H1 (cell line): Measurements from ENCODE around the gene OAT. TPM values are rescaled to one million over a fixed set of nuclear protein-coding genes. Genes with fewer than 3 reads are reported as not detected.

Experiments used
- CTCF ChIA-PET: fragments of 300-600 bp; sonication (Branson Sonifier 250); formaldehyde crosslinking; loops from one replicate; lab custom pipeline; 2021; ENCODE audit not compliant: partially characterized antibody; lab: Charles Lee
- POLR2A ChIA-PET: fragments of 300-600 bp; sonication (Branson Sonifier 250); formaldehyde crosslinking; loops from one replicate; lab custom pipeline; 2021; ENCODE audit warnings: inconsistent platforms; ENCODE audit not compliant: partially characterized antibody; lab: Charles Lee
- DNase-seq, 2 experiments: peaks; one replicate each; pipeline versions ENCODE4 v3.0.0 to v3.0.0-alpha.2; 2010 to 2022; ENCODE audit warnings: low spot score in 2 of 2, low read depth in 1 of 2, mixed read lengths in 1 of 2
- FAIRE-seq: peaks from 2 replicates; lab custom pipeline; 2011; peaks lifted over from hg19 to GRCh38; lab: Jason Lieb, UNC
- H2AFZ ChIP-seq: 2 replicates; pipeline ENCODE4 v1.8.1; 2012; ENCODE audit warnings: low read length, inconsistent platforms
- H2AK5ac ChIP-seq: 2 replicates; pipeline ENCODE4 v1.6.1; 2013; ENCODE audit warnings: low read depth, low read length
- H2BK120ac ChIP-seq: replicated peaks from 2 replicates; pipeline ENCODE3; 2013; ENCODE audit warnings: low read depth, low read length, inconsistent platforms
- H2BK12ac ChIP-seq: 2 replicates; pipeline ENCODE4 v1.6.1; 2013; ENCODE audit warnings: low read depth, low read length
- H2BK15ac ChIP-seq: 2 replicates; pipeline ENCODE4 v1.6.1; 2013; ENCODE audit warnings: low read length
- H2BK20ac ChIP-seq: 2 replicates; pipeline ENCODE4 v1.6.1; 2013; ENCODE audit warnings: low read length
- H2BK5ac ChIP-seq: 2 replicates; pipeline ENCODE4 v1.6.1; 2013; ENCODE audit warnings: low read depth, low read length
- H3K14ac ChIP-seq: 2 replicates; pipeline ENCODE4 v1.6.1; 2013; ENCODE audit warnings: inconsistent platforms; ENCODE audit not compliant: insufficient read length
- H3K18ac ChIP-seq: 2 replicates; pipeline ENCODE4 v1.6.1; 2013; ENCODE audit warnings: low read length; ENCODE audit errors: extremely low read depth
- H3K23ac ChIP-seq: 2 replicates; pipeline ENCODE4 v1.6.1; 2013; ENCODE audit warnings: inconsistent platforms; ENCODE audit not compliant: insufficient read length
- H3K23me2 ChIP-seq: 2 replicates; pipeline ENCODE4 v1.6.1; 2013; ENCODE audit warnings: low read depth, low read length
- H3K27ac ChIP-seq: 2 replicates; pipeline ENCODE4 v1.6.1; 2011; ENCODE audit warnings: low read depth, low read length, inconsistent platforms
- H3K27me3 ChIP-seq, 4 experiments: replicated peaks in 1 of 4; 1 replicate in 1 of 4; 2 replicates in 3 of 4; pipeline versions ENCODE4 v1.6.1 to v1.8.1; 2011 to 2013; ENCODE audit warnings: low read length in 3 of 4, mild to moderate bottlenecking in 3 of 4, inconsistent platforms in 2 of 4, mixed read lengths in 2 of 4, moderate library complexity in 1 of 4; ENCODE audit not compliant: control insufficient read depth in 3 of 4, insufficient read depth in 3 of 4; ENCODE audit errors: extremely low read depth in 1 of 4
- H3K36me3 ChIP-seq, 4 experiments: 2 replicates each; pipeline versions ENCODE4 v1.6.1 to v1.8.1; 2011 to 2013; ENCODE audit warnings: mild to moderate bottlenecking in 4 of 4, low read length in 3 of 4, moderate library complexity in 2 of 4, control low read depth in 1 of 4, inconsistent platforms in 1 of 4; ENCODE audit not compliant: insufficient read depth in 4 of 4, control insufficient read depth in 2 of 4
- H3K4ac ChIP-seq: replicated peaks from 2 replicates; pipeline ENCODE3; 2013; ENCODE audit warnings: low read length, low read depth, mixed read lengths, inconsistent platforms; ENCODE audit not compliant: insufficient read length
- H3K4me1 ChIP-seq, 4 experiments: replicated peaks in 1 of 4; 1 replicate in 1 of 4; 2 replicates in 3 of 4; pipeline versions ENCODE4 v1.6.1 to v1.8.1; 2011 to 2013; ENCODE audit warnings: low read length in 3 of 4, inconsistent platforms in 2 of 4, mixed read lengths in 1 of 4; ENCODE audit not compliant: insufficient read depth in 4 of 4, control insufficient read depth in 3 of 4
- H3K4me2 ChIP-seq, 2 experiments: 2 replicates each; pipeline versions ENCODE4 v1.6.1 to v1.8.1; 2011 to 2013; ENCODE audit warnings: low read depth in 2 of 2, low read length in 2 of 2, control low read depth in 1 of 2, inconsistent platforms in 1 of 2, mild to moderate bottlenecking in 1 of 2; ENCODE audit not compliant: insufficient read depth in 1 of 2
- H3K4me3 ChIP-seq, 4 experiments: fragments of 200-600, 300-600 bp in 1 of 4; sonication (generic), shearing (Covaris generic), sonication (Bioruptor Twin) in 1 of 4; 2 replicates each; pipeline versions ENCODE4 v1.5.1 to v1.8.1; 2011 to 2016; ENCODE audit warnings: low read length in 4 of 4, low read depth in 3 of 4, control low read depth in 2 of 4, inconsistent platforms in 2 of 4, mild to moderate bottlenecking in 2 of 4, mixed read lengths in 1 of 4, moderate library complexity in 1 of 4; ENCODE audit not compliant: insufficient read depth in 2 of 4; ENCODE audit errors: extremely low read depth in 1 of 4
- H3K56ac ChIP-seq: replicated peaks from 2 replicates; pipeline ENCODE3; 2013; ENCODE audit warnings: low read depth, mild to moderate bottlenecking, mixed read lengths, low read length, inconsistent platforms; ENCODE audit not compliant: insufficient read length
- H3K79me1 ChIP-seq: 2 replicates; pipeline ENCODE4 v1.6.1; 2013; ENCODE audit warnings: low read depth, low read length, control low read depth
- H3K79me2 ChIP-seq, 2 experiments: 2 replicates each; pipeline versions ENCODE4 v1.6.1 to v1.8.1; 2012 to 2013; ENCODE audit warnings: low read length in 2 of 2, mild to moderate bottlenecking in 2 of 2, inconsistent platforms in 1 of 2; ENCODE audit not compliant: insufficient read depth in 2 of 2, control insufficient read depth in 1 of 2
- H3K9ac ChIP-seq, 4 experiments: replicated peaks in 1 of 4; 1 replicate in 1 of 4; 2 replicates in 3 of 4; pipeline versions ENCODE4 v1.6.1 to v1.8.1; 2011 to 2013; ENCODE audit warnings: low read depth in 3 of 4, low read length in 3 of 4, control low read depth in 2 of 4, mild to moderate bottlenecking in 2 of 4, moderate library complexity in 2 of 4, inconsistent platforms in 1 of 4; ENCODE audit errors: extremely low read depth in 1 of 4
- H3K9me3 ChIP-seq, 2 experiments: 2 replicates each; pipeline versions ENCODE4 v1.6.1 to v1.8.1; 2012 to 2013; ENCODE audit warnings: mild to moderate bottlenecking in 2 of 2, moderate library complexity in 2 of 2, control low read depth in 1 of 2, inconsistent platforms in 1 of 2, low read depth in 1 of 2, low read length in 1 of 2, mixed read lengths in 1 of 2; ENCODE audit not compliant: insufficient read depth in 2 of 2
- H4K20me1 ChIP-seq, 2 experiments: replicated peaks in 1 of 2; 2 replicates each; pipeline versions ENCODE3 to v1.8.1; 2011 to 2013; ENCODE audit warnings: inconsistent platforms in 2 of 2, low read length in 2 of 2, mild to moderate bottlenecking in 1 of 2; ENCODE audit not compliant: insufficient read depth in 2 of 2, control insufficient read depth in 1 of 2
- H4K5ac ChIP-seq: 2 replicates; pipeline ENCODE4 v1.6.1; 2013; ENCODE audit warnings: low read length, low read depth, mixed read lengths, inconsistent platforms; ENCODE audit not compliant: insufficient read length
- H4K8ac ChIP-seq: 2 replicates; pipeline ENCODE4 v1.8.0; 2013; ENCODE audit warnings: mild to moderate bottlenecking, moderate library complexity, low read length, inconsistent platforms; ENCODE audit not compliant: insufficient read depth; ENCODE audit errors: extremely low read depth
- H4K91ac ChIP-seq: replicated peaks from 2 replicates; pipeline ENCODE3; 2013; ENCODE audit warnings: low read length, mixed read lengths, inconsistent platforms; ENCODE audit not compliant: insufficient read length
- BACH1 ChIP-seq: IDR thresholded peaks from 2 replicates; pipeline ENCODE4 v1.6.1; 2012; ENCODE audit warnings: low read length, improper control_type of control experiment
- HDAC2 ChIP-seq, 2 experiments: fragments of 300-600 bp in 1 of 2; sonication (generic) in 1 of 2; IDR thresholded peaks; 2 replicates each; pipeline ENCODE4 v1.6.1; 2011 to 2012; ENCODE audit warnings: low read depth in 2 of 2, low read length in 2 of 2, mild to moderate bottlenecking in 2 of 2, moderate library complexity in 2 of 2, borderline replicate concordance in 1 of 2, inconsistent platforms in 1 of 2
- KDM4A ChIP-seq: IDR thresholded peaks from one replicate; pipeline ENCODE4 v1.7.1; 2012; ENCODE audit warnings: low read depth, mild to moderate bottlenecking, moderate library complexity, low read length, inconsistent platforms; ENCODE audit not compliant: severe bottlenecking
- KDM5A ChIP-seq: fragments of 200-600 bp; IDR thresholded peaks from 2 replicates; pipeline ENCODE4 v1.7.1; 2012; ENCODE audit warnings: mild to moderate bottlenecking, low read length, inconsistent platforms, mixed read lengths
- RFX5 ChIP-seq: IDR thresholded peaks from 2 replicates; pipeline ENCODE4 v1.6.1; 2011; ENCODE audit warnings: low read depth, low read length, improper control_type of control experiment, borderline replicate concordance
- RXRA ChIP-seq: IDR thresholded peaks from 2 replicates; pipeline ENCODE4 v1.6.1; 2011; ENCODE audit warnings: low read depth, mild to moderate bottlenecking, low read length, moderate library complexity; ENCODE audit not compliant: insufficient read depth
- SRF ChIP-seq: IDR thresholded peaks from 2 replicates; pipeline ENCODE4 v1.6.1; 2011; ENCODE audit warnings: mild to moderate bottlenecking, low read depth, low read length, moderate library complexity
- ZNF274 ChIP-seq: IDR thresholded peaks from 2 replicates; pipeline ENCODE4 v1.7.0; 2012; ENCODE audit warnings: low read length, borderline replicate concordance; ENCODE audit errors: extremely low read depth
- WGBS, 2 experiments: shearing (Covaris generic) in 1 of 2; methylation state at CpG; one replicate each; pipeline versions ENCODE4 v1.1.6 to v1.1.7; 2013 to 2015; ENCODE audit warnings: low lambda C conversion rate in 2 of 2, mixed read lengths in 2 of 2, inconsistent platforms in 1 of 2, low coverage in 1 of 2, missing lambda C conversion rate in 1 of 2; ENCODE audit not compliant: insufficient replicate concordance in 2 of 2, insufficient coverage in 1 of 2, insufficient read length in 1 of 2; ENCODE audit errors: extremely low coverage in 1 of 2, missing lambda C conversion rate in 1 of 2; 5-methylcytosine and 5-hydroxymethylcytosine counted together
- polyA plus RNA-seq, 7 experiments: library from polyadenylated mRNA; depleted of rRNA in 3 of 7; stranded (reverse) in 5 of 7; unstranded in 2 of 7; fragments of >200 nt in 5 of 7; fragments of 200-250 nt in 2 of 7; gene quantifications; 1 replicate in 5 of 7; 2 replicates in 1 of 7; 4 replicates in 1 of 7; pipeline versions ENCODE4 v1.2.1 to v1.2.3, GENCODE V29; 2011 to 2013; ENCODE audit warnings: missing spikeins in 2 of 7, mixed read lengths in 2 of 7
- total RNA-seq: library from RNA; stranded (reverse); fragmentation: NEBNext Ultra II Directional; extraction: Animal tissue kit (Norgen Biotek cat#: 25700); gene quantifications from 2 replicates; pipeline ENCODE4 v1.2.1, GENCODE V29; 2021

Gene OAT
- total and polyA plus RNA-seq, 2 of the 8 experiments (the other 6 are each of a cell fraction or from before 2014, with no cell fraction given): 67.8 to 121 TPM

DNA sequence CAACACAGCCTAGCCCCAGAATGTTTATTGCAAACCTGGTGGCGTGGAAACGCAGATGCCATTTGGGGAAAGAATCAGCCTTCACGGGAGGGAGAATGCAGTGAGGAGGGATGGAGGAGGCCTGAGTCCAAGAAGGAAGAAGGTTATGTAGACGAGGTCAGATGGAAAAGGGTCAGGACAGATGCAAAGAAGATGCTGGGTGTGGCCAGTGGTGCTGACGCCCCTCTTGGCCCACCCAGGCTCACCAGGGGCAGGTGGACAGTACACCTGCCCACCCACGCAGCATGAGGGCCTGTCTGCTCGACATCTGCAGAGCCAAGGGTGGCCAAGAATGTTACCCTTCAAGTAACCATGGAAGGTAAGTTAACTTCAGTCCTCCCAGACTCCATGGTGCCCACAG is 40.5 kb downstream of the OAT start:
- H2AFZ ChIP-seq: no peak overlapping the region
- no peaks in the 10 kb centered on the region for H3K79me1 ChIP-seq
- H4K8ac ChIP-seq: no peak overlapping the region
- H2BK5ac ChIP-seq: no peak overlapping the region
- no peak overlapping the region for H2BK15ac ChIP-seq
- H3K9ac ChIP-seq: no peak overlapping the region
- no peak overlapping the region for H4K91ac ChIP-seq
- 96% methylated on average over 7 of the region's 7 CpGs; no CpG with 5 or more reads in 1 of the 2 experiments for WGBS, 2 experiments
- no peaks in the 10 kb centered on the region for H3K9me3 ChIP-seq
- no peak overlapping the region; the same call in 1 of the 2 replicates for H2BK12ac ChIP-seq
- no peak overlapping the region for H3K18ac ChIP-seq
- H3K23ac ChIP-seq: no peak overlapping the region
- ChIA-PET POLR2A (interaction anchor here (1.4 kb wide), 1 partner anchor 41 kb away, joined by 3 read pairs; no protein-coding TSS in a partner anchor), CTCF (interaction anchor here (1.1 to 6.1 kb wide), 2 partner anchors 12 to 382 kb away, joined by 3 to 48 read pairs; no protein-coding TSS in a partner anchor)
- H3K23me2 ChIP-seq: no peaks in the 10 kb centered on the region
- no peak overlapping the region for H3K4me3 ChIP-seq
- peaks cover 2 to 7% (median 5%) of the 10 kb centered on the region in 4 experiments; a peak in 6 of 7 replicates for H3K4me1 ChIP-seq
- TF ChIP-seq HDAC2 (IDR thresholded peaks at IDR 0.05; ENCODE audit: borderline replicate concordance in 1 of 2, low read depth in 2 of 2, low read length in 2 of 2): no peak
- no peak for TF ChIP-seq KDM5A
- no peak for TF ChIP-seq RFX5
- no peak for TF ChIP-seq SRF
- no peak for TF ChIP-seq ZNF274
- no peak for TF ChIP-seq RXRA
- no peak for TF ChIP-seq BACH1
- no peak for TF ChIP-seq KDM4A
- H3K36me3 ChIP-seq: no peaks in the 10 kb centered on the region
- FAIRE-seq (no peak), DNase-seq (no peak)
- no peaks in the 10 kb centered on the region for H3K79me2 ChIP-seq
- no peak overlapping the region for H4K5ac ChIP-seq
- no peak overlapping the region for H2AK5ac ChIP-seq
- H4K20me1 ChIP-seq: no peaks in the 10 kb centered on the region
- no peak overlapping the region for H3K4me2 ChIP-seq
- no peak overlapping the region for H3K14ac ChIP-seq
- no peak overlapping the region for H3K4ac ChIP-seq
- no peak overlapping the region for H2BK120ac ChIP-seq
- H3K27me3 ChIP-seq: no peaks in the 10 kb centered on the region; a peak in 1 of 7 replicates
- H2BK20ac ChIP-seq: no peak overlapping the region
- H3K56ac ChIP-seq: no peak overlapping the region
- H3K27ac ChIP-seq: no peak overlapping the region
